HepG2 (cell line): ENCODE measurements around the gene TPRA1.

Experiments
- EP300 ChIP-seq, 3 experiments: sonication (generic) in 1 of 3; formaldehyde crosslinking in 1 of 3; IDR thresholded peaks; 2 replicates each; pipeline versions ENCODE4 v1.5.1 to v1.6.1; 2011 to 2020; ENCODE audit warnings: low read depth in 2 of 3, low read length in 2 of 3, borderline replicate concordance in 1 of 3, improper control_type of control experiment in 1 of 3, mild to moderate bottlenecking in 1 of 3, missing genetic modification reagents in 1 of 3, moderate library complexity in 1 of 3
- ZNF501 ChIP-seq: sonication (generic); formaldehyde crosslinking; IDR thresholded peaks from 2 replicates; pipeline ENCODE4 v1.5.1; 2020; ENCODE audit warnings: mild to moderate bottlenecking, moderate library complexity, missing genetic modification reagents
- TF ChIP-seq, protein P1 (sequence below): sonication (generic); formaldehyde crosslinking; IDR thresholded peaks from 2 replicates; pipeline ENCODE4 v1.5.0; 2020; ENCODE audit warnings: mild to moderate bottlenecking, missing genetic modification reagents, moderate library complexity

GRCh38 chr3:127589600-127590281, 792 bp downstream of the TPRA1 start:
- TF ChIP-seq ZNF501 (CRISPR knock-in tag) (no peak), EP300 (IDR thresholded peaks at IDR 0.05; ENCODE audit: low read depth in 2 of 2, low read length in 2 of 2) (no peak), EP300 (CRISPR knock-in tag; IDR thresholded peaks at IDR 0.05; ENCODE audit: borderline replicate concordance) (no peak)
- TF ChIP-seq, protein P1, sequence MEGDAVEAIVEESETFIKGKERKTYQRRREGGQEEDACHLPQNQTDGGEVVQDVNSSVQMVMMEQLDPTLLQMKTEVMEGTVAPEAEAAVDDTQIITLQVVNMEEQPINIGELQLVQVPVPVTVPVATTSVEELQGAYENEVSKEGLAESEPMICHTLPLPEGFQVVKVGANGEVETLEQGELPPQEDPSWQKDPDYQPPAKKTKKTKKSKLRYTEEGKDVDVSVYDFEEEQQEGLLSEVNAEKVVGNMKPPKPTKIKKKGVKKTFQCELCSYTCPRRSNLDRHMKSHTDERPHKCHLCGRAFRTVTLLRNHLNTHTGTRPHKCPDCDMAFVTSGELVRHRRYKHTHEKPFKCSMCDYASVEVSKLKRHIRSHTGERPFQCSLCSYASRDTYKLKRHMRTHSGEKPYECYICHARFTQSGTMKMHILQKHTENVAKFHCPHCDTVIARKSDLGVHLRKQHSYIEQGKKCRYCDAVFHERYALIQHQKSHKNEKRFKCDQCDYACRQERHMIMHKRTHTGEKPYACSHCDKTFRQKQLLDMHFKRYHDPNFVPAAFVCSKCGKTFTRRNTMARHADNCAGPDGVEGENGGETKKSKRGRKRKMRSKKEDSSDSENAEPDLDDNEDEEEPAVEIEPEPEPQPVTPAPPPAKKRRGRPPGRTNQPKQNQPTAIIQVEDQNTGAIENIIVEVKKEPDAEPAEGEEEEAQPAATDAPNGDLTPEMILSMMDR (CRISPR knock-in tag): no peak
